GM12873 (cell line): ENCODE results near the gene SHQ1.

Source experiments
- TF ChIP-seq, protein P1 (sequence below): IDR thresholded peaks from 2 replicates; pipeline ENCODE4 v1.5.1; 2012; ENCODE audit warnings: low read depth, mild to moderate bottlenecking, moderate library complexity, low read length, control low read depth; ENCODE audit not compliant: insufficient read depth; ENCODE audit errors: missing control alignments

SHQ1 gene

DNA sequence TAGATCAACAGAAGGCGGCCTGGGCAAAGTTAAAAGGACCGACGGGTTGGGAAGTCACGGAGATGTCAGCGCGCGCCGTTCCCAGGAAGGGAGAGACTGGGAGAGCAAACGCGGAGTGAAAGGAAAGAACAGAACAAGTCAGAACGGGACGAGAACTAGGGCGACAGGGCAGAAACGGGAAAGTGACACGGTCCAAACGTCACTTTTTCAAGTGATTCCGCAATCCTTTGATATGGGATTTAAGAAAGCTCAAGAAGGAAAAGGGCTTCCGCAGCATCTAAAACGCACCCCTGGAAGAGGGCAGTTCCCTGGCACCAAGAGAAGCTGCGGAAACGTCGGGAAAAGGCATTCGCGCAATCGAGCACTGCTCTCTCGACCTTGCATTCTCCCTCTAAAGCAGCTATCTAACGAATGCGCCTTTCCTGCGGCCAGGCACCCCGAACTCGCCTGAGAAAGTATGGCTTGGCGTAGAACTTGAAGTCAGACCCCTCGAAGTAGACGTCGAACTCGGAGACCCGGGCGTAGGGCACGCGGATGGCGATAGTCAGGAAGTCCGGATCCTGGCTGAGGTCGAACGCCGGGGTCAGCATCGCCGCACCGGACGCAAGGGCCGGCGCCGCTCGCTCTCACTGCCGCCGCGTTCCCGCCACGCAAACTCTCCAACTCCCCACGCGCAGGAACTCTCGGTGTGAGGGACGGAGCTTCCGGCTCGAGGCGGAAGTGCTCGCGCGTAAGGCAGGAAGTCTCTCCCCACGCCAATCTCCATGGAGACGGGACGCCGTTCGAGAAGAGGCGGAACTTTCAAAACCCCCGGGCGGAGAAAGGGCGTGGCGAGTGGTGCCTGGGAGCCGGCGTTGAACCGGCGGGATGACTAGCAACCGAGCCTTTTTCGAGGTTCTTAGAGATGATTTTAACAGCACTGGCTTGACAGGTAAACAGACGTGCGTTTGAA, at the start of gene SHQ1:
TSS of gene SHQ1 (minus strand) at position 695 of the 952 bp plus-strand sequence. CDS start at position 590, 105 bp downstream.
- TF ChIP-seq, protein P1, sequence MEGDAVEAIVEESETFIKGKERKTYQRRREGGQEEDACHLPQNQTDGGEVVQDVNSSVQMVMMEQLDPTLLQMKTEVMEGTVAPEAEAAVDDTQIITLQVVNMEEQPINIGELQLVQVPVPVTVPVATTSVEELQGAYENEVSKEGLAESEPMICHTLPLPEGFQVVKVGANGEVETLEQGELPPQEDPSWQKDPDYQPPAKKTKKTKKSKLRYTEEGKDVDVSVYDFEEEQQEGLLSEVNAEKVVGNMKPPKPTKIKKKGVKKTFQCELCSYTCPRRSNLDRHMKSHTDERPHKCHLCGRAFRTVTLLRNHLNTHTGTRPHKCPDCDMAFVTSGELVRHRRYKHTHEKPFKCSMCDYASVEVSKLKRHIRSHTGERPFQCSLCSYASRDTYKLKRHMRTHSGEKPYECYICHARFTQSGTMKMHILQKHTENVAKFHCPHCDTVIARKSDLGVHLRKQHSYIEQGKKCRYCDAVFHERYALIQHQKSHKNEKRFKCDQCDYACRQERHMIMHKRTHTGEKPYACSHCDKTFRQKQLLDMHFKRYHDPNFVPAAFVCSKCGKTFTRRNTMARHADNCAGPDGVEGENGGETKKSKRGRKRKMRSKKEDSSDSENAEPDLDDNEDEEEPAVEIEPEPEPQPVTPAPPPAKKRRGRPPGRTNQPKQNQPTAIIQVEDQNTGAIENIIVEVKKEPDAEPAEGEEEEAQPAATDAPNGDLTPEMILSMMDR = no peak

DNA sequence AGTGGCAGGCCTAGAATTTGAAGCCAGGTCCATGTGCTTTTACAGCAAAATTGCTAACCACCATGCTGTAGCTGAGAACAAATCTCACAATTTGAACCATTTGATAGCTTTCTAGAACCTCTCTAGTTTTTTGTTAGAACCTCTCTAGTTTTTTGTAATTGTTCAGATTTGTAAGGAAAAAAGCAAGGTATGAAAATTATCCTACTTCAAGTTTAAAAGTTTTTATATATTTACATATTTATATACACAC, 49.4 kb upstream of the SHQ1 start:
- TF ChIP-seq, protein P1 = no peak

DNA sequence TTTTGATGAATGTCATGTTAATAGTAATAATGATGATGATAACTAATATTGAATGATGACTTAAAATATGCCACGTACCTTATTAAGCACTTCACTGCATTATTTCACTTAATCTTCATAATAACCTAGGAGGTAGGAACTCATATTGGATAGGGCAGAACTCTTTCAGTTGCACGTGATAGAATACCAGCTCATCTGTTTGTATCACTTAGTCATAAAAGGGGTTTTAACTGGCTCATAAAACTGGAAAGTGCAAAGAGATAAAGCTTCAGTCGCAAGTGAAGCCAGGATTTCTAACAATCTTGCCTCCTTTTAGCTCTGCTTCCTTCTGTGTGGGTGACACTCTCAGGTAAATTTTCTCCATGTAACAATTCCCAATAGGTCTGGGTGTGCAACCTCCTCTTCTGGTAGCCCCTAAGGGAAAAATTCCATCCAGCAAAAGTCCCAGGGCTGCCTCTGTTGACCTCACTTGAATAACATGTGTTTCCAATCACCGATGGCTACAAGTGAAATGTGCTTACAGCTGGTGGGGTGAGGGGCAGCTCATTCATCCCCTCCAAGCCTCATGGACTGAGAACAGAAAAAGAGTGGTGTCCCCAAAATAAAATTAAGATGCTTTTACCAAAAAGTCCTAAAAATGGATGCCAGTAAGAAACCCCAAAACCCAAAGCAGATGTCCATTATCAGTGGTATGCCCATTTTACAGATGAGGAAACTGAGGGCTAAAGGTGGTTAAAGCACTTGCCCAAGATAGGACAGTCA, 48.9 kb upstream of the SHQ1 start:
- TF ChIP-seq, protein P1 = no peak

DNA sequence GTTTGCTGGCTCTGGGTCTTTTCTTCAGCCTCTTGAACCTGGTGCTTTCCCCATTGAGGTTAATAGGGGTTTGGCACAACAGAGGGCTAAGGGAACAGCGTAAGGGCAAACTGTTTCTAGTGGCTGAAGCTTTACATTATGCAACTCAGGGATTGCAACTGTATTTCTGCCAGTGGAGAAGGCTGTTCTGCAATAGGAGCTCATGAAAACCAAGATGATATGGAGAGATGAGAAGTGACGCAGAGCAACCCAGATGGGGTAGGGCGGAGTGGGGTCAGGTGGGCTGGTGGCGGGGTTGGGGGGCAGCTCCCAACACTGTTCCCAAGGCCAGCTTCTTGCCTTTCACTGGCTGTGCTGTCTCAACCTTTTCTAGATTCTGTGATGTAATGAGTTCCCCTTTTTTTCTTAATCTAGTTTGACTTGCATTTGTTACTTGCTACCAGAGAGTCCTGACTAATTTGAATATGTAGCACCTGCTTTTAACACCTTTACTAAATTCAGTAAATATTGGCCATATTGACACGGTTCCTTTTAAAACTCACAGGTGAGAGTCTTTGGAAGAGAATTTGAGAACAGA, 46.8 kb upstream of the SHQ1 start:
- TF ChIP-seq, protein P1 = no peak

DNA sequence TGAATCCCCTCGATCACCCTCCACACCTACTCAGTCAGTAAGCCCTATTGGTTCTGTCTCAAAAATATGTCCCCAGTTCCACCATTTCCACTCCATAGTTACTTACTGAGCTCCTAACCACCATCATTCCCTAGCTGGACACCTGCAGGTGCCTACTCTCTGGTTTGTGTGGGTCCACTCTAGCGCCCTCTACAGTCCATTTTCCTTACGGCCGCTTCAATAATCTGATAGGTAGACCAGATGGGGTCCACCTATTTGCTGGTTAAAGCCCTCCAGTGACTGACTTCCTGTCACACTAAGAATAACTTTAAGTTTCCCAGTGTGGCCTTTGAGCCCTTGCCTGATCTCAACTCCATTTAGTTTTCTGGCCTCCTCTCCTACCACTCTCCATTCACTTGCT, 44.6 kb upstream of the SHQ1 start:
- TF ChIP-seq, protein P1 = peak; percentile 57

DNA sequence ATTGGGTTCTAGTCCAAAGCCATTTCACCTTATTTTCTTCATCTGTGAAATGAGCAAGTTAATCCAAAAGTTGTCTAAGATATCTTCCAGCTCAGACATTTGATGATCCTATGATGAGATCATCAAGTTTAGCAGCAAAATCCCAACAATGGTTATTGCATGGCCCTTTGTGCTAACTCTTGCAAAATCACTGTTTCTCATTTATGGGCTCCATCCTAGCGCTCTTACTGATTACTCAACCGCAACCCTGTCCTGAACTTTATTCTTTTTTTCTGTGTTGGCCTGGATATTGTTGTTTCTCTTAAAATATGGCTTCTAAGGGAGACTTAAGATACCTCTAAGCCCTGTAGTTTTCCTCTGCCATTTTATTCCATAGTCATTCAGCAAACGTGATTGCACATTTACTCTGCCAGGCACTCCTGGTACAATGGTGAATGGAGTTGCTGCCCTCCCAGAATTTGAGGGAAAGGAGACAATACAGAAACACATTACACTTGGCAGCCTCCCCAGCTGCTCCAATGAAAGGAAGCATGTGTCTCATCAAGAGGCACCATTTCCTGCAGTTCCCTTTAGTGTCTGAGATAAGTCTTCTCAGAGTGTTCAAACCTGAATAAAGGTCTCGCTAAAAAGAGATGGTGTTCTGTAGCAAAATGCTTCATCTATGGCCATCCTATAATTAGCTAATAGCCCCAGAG, 44.0 kb upstream of the SHQ1 start:
- TF ChIP-seq, protein P1 = no peak
